HG03066 (cell line): ENCODE results near the gene NF1.
"Not testable (repeated sequence)": the region's sequence is repeated elsewhere in the genome, so short reads cannot be mapped to it uniquely, and the experiment has no call there.

Source experiments
- ATAC-seq: cut with Tn5 transposase; IDR thresholded peaks from one replicate; pipeline ENCODE4 v1.9.1; 2021; ENCODE audit warnings: low read depth; ENCODE audit not compliant: unreplicated experiment

NF1 gene

GRCh38 chr17:31320241-31320640 lies 225.5 kb downstream of the NF1 start:
- ATAC-seq: no peak

- no peak for ATAC-seq
Observed at GRCh38 chr17:31320791-31321190, 226.0 kb downstream of the NF1 start.

- no peak for ATAC-seq
Observed at GRCh38 chr17:31321481-31321880, 226.7 kb downstream of the NF1 start, which contains the start of gene EVI2A. TSS of gene EVI2A (minus strand) at chr17:31321622. CDS start at chr17:31319013, 2,609 bp downstream.

GRCh38 chr17:31321966-31322365 lies 227.2 kb downstream of the NF1 start:
- ATAC-seq: no peak

- ATAC-seq: no peak
Observed at GRCh38 chr17:31323551-31323950, 228.8 kb downstream of the NF1 start.

- no peak for ATAC-seq
Observed at GRCh38 chr17:31327534-31328159, 232.9 kb downstream of the NF1 start.

- ATAC-seq: no peak
Observed at GRCh38 chr17:31328160-31328535, 233.4 kb downstream of the NF1 start.

GRCh38 chr17:31329221-31329620 lies 234.4 kb downstream of the NF1 start:
- ATAC-seq: no peak

- no peak for ATAC-seq
Observed at GRCh38 chr17:31339906-31340661, 245.3 kb downstream of the NF1 start.

GRCh38 chr17:31345191-31345747 lies 250.5 kb downstream of the NF1 start:
- not testable (repeated sequence) for ATAC-seq

- ATAC-seq: no peak
Observed at GRCh38 chr17:31349454-31349853, 254.7 kb downstream of the NF1 start.

GRCh38 chr17:31355935-31356334 lies 261.2 kb downstream of the NF1 start:
- ATAC-seq: no peak

- ATAC-seq: no peak
Observed at GRCh38 chr17:31357091-31357490, 262.3 kb downstream of the NF1 start.

- ATAC-seq: no peak
Observed at GRCh38 chr17:31357839-31358394, 263.1 kb downstream of the NF1 start.

GRCh38 chr17:31364012-31364411 lies 269.2 kb downstream of the NF1 start:
- no peak for ATAC-seq

- ATAC-seq: no peak
Observed at GRCh38 chr17:31366088-31366487, 271.3 kb downstream of the NF1 start.

- no peak for ATAC-seq
Observed at GRCh38 chr17:31369266-31369665, 274.5 kb downstream of the NF1 start.

- no peak for ATAC-seq
Observed at GRCh38 chr17:31371511-31372097, 276.8 kb downstream of the NF1 start.

GRCh38 chr17:31373150-31374093 lies 278.6 kb downstream of the NF1 start:
- no peak for ATAC-seq

GRCh38 chr17:31374094-31374447 lies 279.3 kb downstream of the NF1 start:
- ATAC-seq: no peak
